H1 (cell line): ENCODE data around the gene VEGFC. TPM values are rescaled to one million over a fixed set of nuclear protein-coding genes. Genes with fewer than 3 reads are reported as not detected.

Experiments used
- CTCF ChIA-PET: fragments of 300-600 bp; sonication (Branson Sonifier 250); formaldehyde crosslinking; loops from one replicate; lab custom pipeline; 2021; ENCODE audit not compliant: partially characterized antibody; lab: Charles Lee
- POLR2A ChIA-PET: fragments of 300-600 bp; sonication (Branson Sonifier 250); formaldehyde crosslinking; loops from one replicate; lab custom pipeline; 2021; ENCODE audit warnings: inconsistent platforms; ENCODE audit not compliant: partially characterized antibody; lab: Charles Lee
- DNase-seq, 2 experiments: peaks; one replicate each; pipeline versions ENCODE4 v3.0.0 to v3.0.0-alpha.2; 2010 to 2022; ENCODE audit warnings: low spot score in 2 of 2, low read depth in 1 of 2, mixed read lengths in 1 of 2
- FAIRE-seq: peaks from 2 replicates; lab custom pipeline; 2011; peaks lifted over from hg19 to GRCh38; lab: Jason Lieb, UNC
- H2AFZ ChIP-seq: 2 replicates; pipeline ENCODE4 v1.8.1; 2012; ENCODE audit warnings: low read length, inconsistent platforms
- H2AK5ac ChIP-seq: 2 replicates; pipeline ENCODE4 v1.6.1; 2013; ENCODE audit warnings: low read depth, low read length
- H2BK120ac ChIP-seq: replicated peaks from 2 replicates; pipeline ENCODE3; 2013; ENCODE audit warnings: low read depth, low read length, inconsistent platforms
- H2BK12ac ChIP-seq: 2 replicates; pipeline ENCODE4 v1.6.1; 2013; ENCODE audit warnings: low read depth, low read length
- H2BK15ac ChIP-seq: 2 replicates; pipeline ENCODE4 v1.6.1; 2013; ENCODE audit warnings: low read length
- H2BK20ac ChIP-seq: 2 replicates; pipeline ENCODE4 v1.6.1; 2013; ENCODE audit warnings: low read length
- H2BK5ac ChIP-seq: 2 replicates; pipeline ENCODE4 v1.6.1; 2013; ENCODE audit warnings: low read depth, low read length
- H3K14ac ChIP-seq: 2 replicates; pipeline ENCODE4 v1.6.1; 2013; ENCODE audit warnings: inconsistent platforms; ENCODE audit not compliant: insufficient read length
- H3K18ac ChIP-seq: 2 replicates; pipeline ENCODE4 v1.6.1; 2013; ENCODE audit warnings: low read length; ENCODE audit errors: extremely low read depth
- H3K23ac ChIP-seq: 2 replicates; pipeline ENCODE4 v1.6.1; 2013; ENCODE audit warnings: inconsistent platforms; ENCODE audit not compliant: insufficient read length
- H3K23me2 ChIP-seq: 2 replicates; pipeline ENCODE4 v1.6.1; 2013; ENCODE audit warnings: low read depth, low read length
- H3K27ac ChIP-seq: 2 replicates; pipeline ENCODE4 v1.6.1; 2011; ENCODE audit warnings: low read depth, low read length, inconsistent platforms
- H3K27me3 ChIP-seq, 4 experiments: replicated peaks in 1 of 4; 1 replicate in 1 of 4; 2 replicates in 3 of 4; pipeline versions ENCODE4 v1.6.1 to v1.8.1; 2011 to 2013; ENCODE audit warnings: low read length in 3 of 4, mild to moderate bottlenecking in 3 of 4, inconsistent platforms in 2 of 4, mixed read lengths in 2 of 4, moderate library complexity in 1 of 4; ENCODE audit not compliant: control insufficient read depth in 3 of 4, insufficient read depth in 3 of 4; ENCODE audit errors: extremely low read depth in 1 of 4
- H3K36me3 ChIP-seq, 4 experiments: 2 replicates each; pipeline versions ENCODE4 v1.6.1 to v1.8.1; 2011 to 2013; ENCODE audit warnings: mild to moderate bottlenecking in 4 of 4, low read length in 3 of 4, moderate library complexity in 2 of 4, control low read depth in 1 of 4, inconsistent platforms in 1 of 4; ENCODE audit not compliant: insufficient read depth in 4 of 4, control insufficient read depth in 2 of 4
- H3K4ac ChIP-seq: replicated peaks from 2 replicates; pipeline ENCODE3; 2013; ENCODE audit warnings: low read length, low read depth, mixed read lengths, inconsistent platforms; ENCODE audit not compliant: insufficient read length
- H3K4me1 ChIP-seq, 4 experiments: replicated peaks in 1 of 4; 1 replicate in 1 of 4; 2 replicates in 3 of 4; pipeline versions ENCODE4 v1.6.1 to v1.8.1; 2011 to 2013; ENCODE audit warnings: low read length in 3 of 4, inconsistent platforms in 2 of 4, mixed read lengths in 1 of 4; ENCODE audit not compliant: insufficient read depth in 4 of 4, control insufficient read depth in 3 of 4
- H3K4me2 ChIP-seq, 2 experiments: 2 replicates each; pipeline versions ENCODE4 v1.6.1 to v1.8.1; 2011 to 2013; ENCODE audit warnings: low read depth in 2 of 2, low read length in 2 of 2, control low read depth in 1 of 2, inconsistent platforms in 1 of 2, mild to moderate bottlenecking in 1 of 2; ENCODE audit not compliant: insufficient read depth in 1 of 2
- H3K4me3 ChIP-seq, 4 experiments: fragments of 200-600, 300-600 bp in 1 of 4; sonication (generic), shearing (Covaris generic), sonication (Bioruptor Twin) in 1 of 4; 2 replicates each; pipeline versions ENCODE4 v1.5.1 to v1.8.1; 2011 to 2016; ENCODE audit warnings: low read length in 4 of 4, low read depth in 3 of 4, control low read depth in 2 of 4, inconsistent platforms in 2 of 4, mild to moderate bottlenecking in 2 of 4, mixed read lengths in 1 of 4, moderate library complexity in 1 of 4; ENCODE audit not compliant: insufficient read depth in 2 of 4; ENCODE audit errors: extremely low read depth in 1 of 4
- H3K56ac ChIP-seq: replicated peaks from 2 replicates; pipeline ENCODE3; 2013; ENCODE audit warnings: low read depth, mild to moderate bottlenecking, mixed read lengths, low read length, inconsistent platforms; ENCODE audit not compliant: insufficient read length
- H3K79me1 ChIP-seq: 2 replicates; pipeline ENCODE4 v1.6.1; 2013; ENCODE audit warnings: low read depth, low read length, control low read depth
- H3K79me2 ChIP-seq, 2 experiments: 2 replicates each; pipeline versions ENCODE4 v1.6.1 to v1.8.1; 2012 to 2013; ENCODE audit warnings: low read length in 2 of 2, mild to moderate bottlenecking in 2 of 2, inconsistent platforms in 1 of 2; ENCODE audit not compliant: insufficient read depth in 2 of 2, control insufficient read depth in 1 of 2
- H3K9ac ChIP-seq, 4 experiments: replicated peaks in 1 of 4; 1 replicate in 1 of 4; 2 replicates in 3 of 4; pipeline versions ENCODE4 v1.6.1 to v1.8.1; 2011 to 2013; ENCODE audit warnings: low read depth in 3 of 4, low read length in 3 of 4, control low read depth in 2 of 4, mild to moderate bottlenecking in 2 of 4, moderate library complexity in 2 of 4, inconsistent platforms in 1 of 4; ENCODE audit errors: extremely low read depth in 1 of 4
- H3K9me3 ChIP-seq, 2 experiments: 2 replicates each; pipeline versions ENCODE4 v1.6.1 to v1.8.1; 2012 to 2013; ENCODE audit warnings: mild to moderate bottlenecking in 2 of 2, moderate library complexity in 2 of 2, control low read depth in 1 of 2, inconsistent platforms in 1 of 2, low read depth in 1 of 2, low read length in 1 of 2, mixed read lengths in 1 of 2; ENCODE audit not compliant: insufficient read depth in 2 of 2
- H4K20me1 ChIP-seq, 2 experiments: replicated peaks in 1 of 2; 2 replicates each; pipeline versions ENCODE3 to v1.8.1; 2011 to 2013; ENCODE audit warnings: inconsistent platforms in 2 of 2, low read length in 2 of 2, mild to moderate bottlenecking in 1 of 2; ENCODE audit not compliant: insufficient read depth in 2 of 2, control insufficient read depth in 1 of 2
- H4K5ac ChIP-seq: 2 replicates; pipeline ENCODE4 v1.6.1; 2013; ENCODE audit warnings: low read length, low read depth, mixed read lengths, inconsistent platforms; ENCODE audit not compliant: insufficient read length
- H4K8ac ChIP-seq: 2 replicates; pipeline ENCODE4 v1.8.0; 2013; ENCODE audit warnings: mild to moderate bottlenecking, moderate library complexity, low read length, inconsistent platforms; ENCODE audit not compliant: insufficient read depth; ENCODE audit errors: extremely low read depth
- H4K91ac ChIP-seq: replicated peaks from 2 replicates; pipeline ENCODE3; 2013; ENCODE audit warnings: low read length, mixed read lengths, inconsistent platforms; ENCODE audit not compliant: insufficient read length
- JUND ChIP-seq: IDR thresholded peaks from 2 replicates; pipeline ENCODE4 v1.6.1; 2011; ENCODE audit warnings: mild to moderate bottlenecking, improper control_type of control experiment, low read length
- WGBS, 2 experiments: shearing (Covaris generic) in 1 of 2; methylation state at CpG; one replicate each; pipeline versions ENCODE4 v1.1.6 to v1.1.7; 2013 to 2015; ENCODE audit warnings: low lambda C conversion rate in 2 of 2, mixed read lengths in 2 of 2, inconsistent platforms in 1 of 2, low coverage in 1 of 2, missing lambda C conversion rate in 1 of 2; ENCODE audit not compliant: insufficient replicate concordance in 2 of 2, insufficient coverage in 1 of 2, insufficient read length in 1 of 2; ENCODE audit errors: extremely low coverage in 1 of 2, missing lambda C conversion rate in 1 of 2; 5-methylcytosine and 5-hydroxymethylcytosine counted together
- polyA plus RNA-seq, 7 experiments: library from polyadenylated mRNA; depleted of rRNA in 3 of 7; stranded (reverse) in 5 of 7; unstranded in 2 of 7; fragments of >200 nt in 5 of 7; fragments of 200-250 nt in 2 of 7; gene quantifications; 1 replicate in 5 of 7; 2 replicates in 1 of 7; 4 replicates in 1 of 7; pipeline versions ENCODE4 v1.2.1 to v1.2.3, GENCODE V29; 2011 to 2013; ENCODE audit warnings: missing spikeins in 2 of 7, mixed read lengths in 2 of 7
- total RNA-seq: library from RNA; stranded (reverse); fragmentation: NEBNext Ultra II Directional; extraction: Animal tissue kit (Norgen Biotek cat#: 25700); gene quantifications from 2 replicates; pipeline ENCODE4 v1.2.1, GENCODE V29; 2021

The VEGFC gene
- total and polyA plus RNA-seq, 2 of the 8 experiments (the other 6 are each of a cell fraction or from before 2014, with no cell fraction given): 0.53 to 1.4 TPM

DNA sequence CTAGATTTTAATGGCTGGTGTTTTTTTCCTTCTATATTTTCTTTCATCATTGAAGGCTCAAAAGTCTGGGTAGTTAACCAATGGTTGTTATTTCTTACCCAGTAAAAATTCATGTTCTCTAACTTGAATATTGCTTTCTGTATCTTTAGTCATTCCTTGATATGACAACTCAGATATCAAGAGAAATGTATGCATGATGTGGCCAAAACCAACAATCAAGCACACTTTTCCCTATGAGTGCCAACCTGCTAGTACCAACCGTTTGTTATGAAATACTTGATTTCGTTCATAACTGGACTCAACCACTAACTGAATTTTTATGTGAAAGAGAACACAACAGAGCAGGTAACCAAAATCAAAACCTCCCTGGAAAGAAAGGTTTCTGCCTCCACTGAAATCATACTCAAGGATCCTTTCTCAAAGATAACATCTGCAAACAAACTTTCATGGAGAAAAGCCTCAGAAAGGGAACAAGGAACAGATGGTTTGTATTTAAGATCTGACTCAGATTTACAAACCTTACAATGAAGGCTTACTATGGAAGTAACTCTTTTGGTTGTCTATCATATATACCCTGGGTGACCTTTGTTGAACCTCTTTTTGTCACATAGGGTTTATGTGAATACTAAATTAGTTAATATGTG lies 8.3 kb upstream of the VEGFC start:
- DNase-seq (no peak), FAIRE-seq (no peak)
- Histone ChIP-seq H3K9me3 (no peaks in the 10 kb centered on the region), H3K27ac (no peak overlapping the region), H3K18ac (no peak overlapping the region), H3K4me3 (no peak overlapping the region), H3K36me3 (no peaks in the 10 kb centered on the region), H3K56ac (no peak overlapping the region), H3K4ac (no peak overlapping the region), H2BK12ac (no peak overlapping the region), H3K23ac (no peak overlapping the region), H3K4me1 (no peaks in the 10 kb centered on the region), H3K4me2 (no peak overlapping the region), H2BK20ac (no peak overlapping the region), H3K9ac (no peak overlapping the region), H2AFZ (no peak overlapping the region), H3K79me1 (no peaks in the 10 kb centered on the region), H3K23me2 (no peaks in the 10 kb centered on the region), H2BK5ac (no peak overlapping the region), H3K14ac (no peak overlapping the region), H2BK15ac (no peak overlapping the region), H4K5ac (no peak overlapping the region), H4K20me1 (no peaks in the 10 kb centered on the region), H3K79me2 (no peaks in the 10 kb centered on the region), H3K27me3 (no peaks in the 10 kb centered on the region), H4K91ac (no peak overlapping the region), H2AK5ac (no peak overlapping the region), H4K8ac (no peak overlapping the region), H2BK120ac (no peak overlapping the region)
- POLR2A ChIA-PET: no interaction called here
- 0% methylated on average over 2 of the region's 2 CpGs; no CpG with 5 or more reads in 1 of the 2 experiments for WGBS, 2 experiments
- no peak for TF ChIP-seq JUND
- CTCF ChIA-PET: no interaction called here
